A673 (cell line): ENCODE results near the gene GPR152.
"Not testable (repeated sequence)": the region's sequence is repeated elsewhere in the genome, so short reads cannot be mapped to it uniquely, and the experiment has no call there.

Experiments
- CTCF ChIP-seq: fragments of 300-800, 200-600 bp; sonication (generic); conservative IDR thresholded peaks from 2 replicates; pipeline ENCODE4 v1.5.1; 2017; ENCODE audit warnings: low read depth, mild to moderate bottlenecking, antibody characterized with exemption, low read length, moderate library complexity, mixed read lengths
- EZH2 ChIP-seq: fragments of 200-600 bp; sonication (generic); IDR thresholded peaks from 2 replicates; pipeline ENCODE4 v1.6.1; 2017; ENCODE audit warnings: borderline replicate concordance, low read depth, mild to moderate bottlenecking, mixed read lengths, antibody characterized with exemption, low read length; ENCODE audit not compliant: poor library complexity, severe bottlenecking

DNA sequence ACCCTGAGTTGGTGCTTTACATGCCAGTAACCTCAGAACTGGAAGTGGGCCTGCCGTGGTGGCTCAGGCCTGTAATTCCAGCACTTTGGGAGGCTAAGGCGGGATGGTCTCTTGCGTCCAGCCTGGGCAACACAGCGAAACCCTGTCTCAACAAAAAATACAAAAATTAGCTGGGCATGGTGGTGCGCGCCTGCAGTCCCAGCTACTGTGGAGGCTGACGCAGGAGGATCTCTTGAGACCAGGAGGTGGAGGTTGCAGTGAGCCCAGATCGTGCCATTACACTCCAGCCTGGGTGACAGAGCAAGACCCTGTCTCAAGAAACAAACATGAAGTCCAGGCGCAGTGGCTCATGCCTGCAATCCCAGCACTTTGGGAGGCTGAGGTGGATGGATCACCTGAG is 49.4 kb downstream of the GPR152 start:
- not testable (repeated sequence) for TF ChIP-seq CTCF, EZH2
